Retinal pigment epithelial cell (primary cell): ENCODE data around the gene GNB2.

Source experiments
- DNase-seq: peaks from one replicate; pipeline ENCODE4 v3.0.0-alpha.2; 2010; ENCODE audit warnings: low read depth
- H3K4me3 ChIP-seq: 2 replicates; pipeline ENCODE4 v1.5.1; 2011; ENCODE audit warnings: mild to moderate bottlenecking, low read length, control low read depth, moderate library complexity
- TF ChIP-seq, protein P1 (sequence below): conservative IDR thresholded peaks from 2 replicates; pipeline ENCODE4 v1.5.1; 2011; ENCODE audit warnings: low read depth, low read length, control low read depth, inconsistent platforms

The GNB2 gene

GRCh38 chr7:100673302-100673941 lies at the start of gene GNB2:
TSS of gene GNB2 (plus strand) at chr7:100673740. CDS start at chr7:100676266, 2,526 bp downstream.
- peak; percentile 97 for DNase-seq
- TF ChIP-seq, protein P1, sequence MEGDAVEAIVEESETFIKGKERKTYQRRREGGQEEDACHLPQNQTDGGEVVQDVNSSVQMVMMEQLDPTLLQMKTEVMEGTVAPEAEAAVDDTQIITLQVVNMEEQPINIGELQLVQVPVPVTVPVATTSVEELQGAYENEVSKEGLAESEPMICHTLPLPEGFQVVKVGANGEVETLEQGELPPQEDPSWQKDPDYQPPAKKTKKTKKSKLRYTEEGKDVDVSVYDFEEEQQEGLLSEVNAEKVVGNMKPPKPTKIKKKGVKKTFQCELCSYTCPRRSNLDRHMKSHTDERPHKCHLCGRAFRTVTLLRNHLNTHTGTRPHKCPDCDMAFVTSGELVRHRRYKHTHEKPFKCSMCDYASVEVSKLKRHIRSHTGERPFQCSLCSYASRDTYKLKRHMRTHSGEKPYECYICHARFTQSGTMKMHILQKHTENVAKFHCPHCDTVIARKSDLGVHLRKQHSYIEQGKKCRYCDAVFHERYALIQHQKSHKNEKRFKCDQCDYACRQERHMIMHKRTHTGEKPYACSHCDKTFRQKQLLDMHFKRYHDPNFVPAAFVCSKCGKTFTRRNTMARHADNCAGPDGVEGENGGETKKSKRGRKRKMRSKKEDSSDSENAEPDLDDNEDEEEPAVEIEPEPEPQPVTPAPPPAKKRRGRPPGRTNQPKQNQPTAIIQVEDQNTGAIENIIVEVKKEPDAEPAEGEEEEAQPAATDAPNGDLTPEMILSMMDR: no peak
- H3K4me3 ChIP-seq: peak within 1 kb of the TSS; percentile 92

GRCh38 chr7:100623951-100624824 lies 49.4 kb upstream of the GNB2 start:
- no peak overlapping the region for H3K4me3 ChIP-seq
- TF ChIP-seq, protein P1: no peak
- DNase-seq: no peak

GRCh38 chr7:100626055-100626454 lies 47.5 kb upstream of the GNB2 start:
- peak overlapping the region; percentile 14 for H3K4me3 ChIP-seq
- no peak for DNase-seq
- TF ChIP-seq, protein P1: no peak

GRCh38 chr7:100626530-100627237 lies 46.9 kb upstream of the GNB2 start:
- TF ChIP-seq, protein P1: no peak
- H3K4me3 ChIP-seq: peak overlapping the region; percentile 14
- DNase-seq: peak; percentile 16

- TF ChIP-seq, protein P1: no peak
- no peak for DNase-seq
- H3K4me3 ChIP-seq: no peak overlapping the region
Observed at GRCh38 chr7:100627238-100627549, 46.3 kb upstream of the GNB2 start.

DNA sequence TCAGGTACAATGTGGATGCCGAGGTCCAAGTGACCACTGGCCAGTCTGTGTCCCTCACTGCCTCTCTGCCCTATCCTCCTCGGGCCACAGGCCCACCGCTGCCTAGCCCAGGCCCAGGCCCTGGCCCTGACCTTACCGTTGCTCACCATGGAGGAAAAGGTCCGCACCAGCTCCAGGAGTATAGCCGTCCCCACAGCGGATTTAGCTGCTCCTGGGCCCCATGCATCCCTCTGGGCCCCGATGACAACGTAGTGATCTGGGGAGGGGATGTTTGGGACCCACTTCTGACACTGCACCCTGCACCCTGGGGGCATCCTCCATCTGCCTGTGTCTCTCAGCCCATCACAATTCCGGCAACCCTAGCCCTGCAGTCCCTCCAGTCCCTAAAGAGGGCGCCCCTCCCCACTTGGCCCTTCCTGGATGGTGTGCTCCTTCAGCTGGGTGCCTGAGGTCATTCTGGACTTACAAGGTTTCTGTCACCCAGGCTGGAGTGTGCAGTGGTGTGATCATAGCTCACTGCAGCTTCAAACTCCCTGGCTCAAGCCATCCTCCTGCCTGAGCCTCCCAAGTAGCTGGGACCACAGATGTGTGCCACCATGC lies 44.3 kb upstream of the GNB2 start:
- TF ChIP-seq, protein P1: peak; percentile 62
- H3K4me3 ChIP-seq: no peak overlapping the region
- no peak for DNase-seq
